ENCODE measurements around the gene SNX11.
"Not testable (repeated sequence)": the region's sequence is repeated elsewhere in the genome, so short reads cannot be mapped to it uniquely, and the experiment has no call there.

Gene SNX11

GRCh38 chr17:48107137-48108055 lies at the start of gene SNX11:
TSS of gene SNX11 (plus strand) at chr17:48107766. CDS start at chr17:48112044, 4,278 bp downstream.
- peak; percentile 89 to 91 for DNase-seq (ENCODE audit: low read depth in 2 of 2)

- no peak for DNase-seq (ENCODE audit: low read depth in 2 of 2)
Measured at GRCh38 chr17:48058393-48059124, 49.0 kb upstream of the SNX11 start.

- DNase-seq (ENCODE audit: low read depth in 2 of 2) = no peak
Measured at GRCh38 chr17:48059125-48059668, 48.4 kb upstream of the SNX11 start.

- DNase-seq (ENCODE audit: low read depth in 2 of 2) = no peak
Measured at GRCh38 chr17:48060249-48060648, 47.3 kb upstream of the SNX11 start.

GRCh38 chr17:48062273-48062672 lies 45.3 kb upstream of the SNX11 start:
- DNase-seq (ENCODE audit: low read depth in 2 of 2) = no peak

- DNase-seq (ENCODE audit: low read depth in 2 of 2) = no peak
Measured at GRCh38 chr17:48064638-48065037, 42.9 kb upstream of the SNX11 start.

- no peak for DNase-seq (ENCODE audit: low read depth in 2 of 2)
Measured at GRCh38 chr17:48066192-48066591, 41.4 kb upstream of the SNX11 start.

- no peak for DNase-seq (ENCODE audit: low read depth in 2 of 2)
Measured at GRCh38 chr17:48066656-48067055, 40.9 kb upstream of the SNX11 start.

GRCh38 chr17:48067245-48067644 lies 40.3 kb upstream of the SNX11 start:
- no peak for DNase-seq (ENCODE audit: low read depth in 2 of 2)

- not testable (repeated sequence) for DNase-seq (ENCODE audit: low read depth in 2 of 2)
Measured at GRCh38 chr17:48067808-48068207, 39.8 kb upstream of the SNX11 start.

GRCh38 chr17:48068491-48068961 lies 39.0 kb upstream of the SNX11 start:
- DNase-seq (ENCODE audit: low read depth in 2 of 2) = no peak

- no peak for DNase-seq (ENCODE audit: low read depth in 2 of 2)
Measured at GRCh38 chr17:48070195-48070594, 37.4 kb upstream of the SNX11 start.

GRCh38 chr17:48071654-48072053 lies 35.9 kb upstream of the SNX11 start:
- no peak for DNase-seq (ENCODE audit: low read depth in 2 of 2)

GRCh38 chr17:48072811-48073210 lies 34.8 kb upstream of the SNX11 start:
- not testable (repeated sequence) for DNase-seq (ENCODE audit: low read depth in 2 of 2)

GRCh38 chr17:48073566-48074094 lies 33.9 kb upstream of the SNX11 start:
- DNase-seq (ENCODE audit: low read depth in 2 of 2) = not testable (repeated sequence)

- peak; percentile 13 to 61 for DNase-seq (ENCODE audit: low read depth in 2 of 2)
Measured at GRCh38 chr17:48074322-48075081, 33.1 kb upstream of the SNX11 start.

- DNase-seq (ENCODE audit: low read depth in 2 of 2) = not testable (repeated sequence)
Measured at GRCh38 chr17:48077152-48077551, 30.4 kb upstream of the SNX11 start.

- DNase-seq (ENCODE audit: low read depth in 2 of 2) = no peak
Measured at GRCh38 chr17:48081858-48082257, 25.7 kb upstream of the SNX11 start.

GRCh38 chr17:48084932-48085331 lies 22.6 kb upstream of the SNX11 start:
- no peak for DNase-seq (ENCODE audit: low read depth in 2 of 2)

GRCh38 chr17:48093341-48094045 lies 14.1 kb upstream of the SNX11 start:
- no peak for DNase-seq (ENCODE audit: low read depth in 2 of 2)

GRCh38 chr17:48095611-48096010 lies 12.0 kb upstream of the SNX11 start:
- no peak for DNase-seq (ENCODE audit: low read depth in 2 of 2)

Data from stimulated activated CD8-positive, alpha-beta memory T cell treated with anti-CD3 and anti-CD28 coated beads, Interleukin-15, amount 100 ng/mL, for 4 hours (primary cell).